ENCODE data around the gene RNF213. TPM values are rescaled to one million over a fixed set of nuclear protein-coding genes. Genes with fewer than 3 reads are reported as not detected.

The RNF213 gene
- total and polyA plus RNA-seq, 2 of the 8 experiments (the other 6 are each of a cell fraction or from before 2014, with no cell fraction given) = 33.8 to 62.8 TPM

GRCh38 chr17:80261159-80261894 lies 675 bp downstream of the RNF213 start (continued):
- 0 out of 4 replicates have a peak, but pooled peaks of 1 of the 2 experiments have one; percentile 4 for TF ChIP-seq RAD21 (IDR thresholded peaks at IDR 0.05 in 1 of 2, conservative IDR thresholded peaks at IDR 0.05 in 1 of 2; ENCODE audit: low read depth in 2 of 2, low read length in 2 of 2)
- TF ChIP-seq CREB1 (IDR thresholded peaks at IDR 0.05) = no peak
- peak; percentile 57 for TF ChIP-seq MAX (IDR thresholded peaks at IDR 0.05)
- peak; percentile 7; the same call in 1 of the 2 replicates for TF ChIP-seq TEAD4 (IDR thresholded peaks at IDR 0.05; ENCODE audit: low read depth, low read length)
- TF ChIP-seq CHD2 (IDR thresholded peaks at IDR 0.05; ENCODE audit: low read length) = peak; percentile 16; the same call in 1 of the 2 replicates
- TF ChIP-seq GABPA (IDR thresholded peaks at IDR 0.05; ENCODE audit: borderline replicate concordance, insufficient read depth, low read length) = peak; percentile 41; the same call in 1 of the 2 replicates
- no peak for TF ChIP-seq CBX8 (IDR thresholded peaks at IDR 0.05; ENCODE audit: borderline replicate concordance, low read depth, low read length)
- peak; percentile 60; the same call in 1 of the 2 replicates for TF ChIP-seq TAF1 (IDR thresholded peaks at IDR 0.05; ENCODE audit: low read depth, low read length)
- TF ChIP-seq SP1 (IDR thresholded peaks at IDR 0.05; ENCODE audit: low read depth, low read length) = peak; percentile 81
- peak in 1 of 2 experiments; percentile 54; a peak in 2 of 3 replicates for TF ChIP-seq POLR2A (IDR thresholded peaks at IDR 0.05; ENCODE audit: control extremely low read depth in 1 of 2, low read depth in 2 of 2, low read length in 2 of 2)
- TF ChIP-seq JUND (IDR thresholded peaks at IDR 0.05; ENCODE audit: low read length) = no peak
- no peak for TF ChIP-seq FOSL1 (IDR thresholded peaks at IDR 0.05; ENCODE audit: insufficient read depth, low read depth, low read length)
- TF ChIP-seq TCF12 (IDR thresholded peaks at IDR 0.05; ENCODE audit: low read depth, low read length) = 0 out of 2 replicates have a peak, but pooled peaks have one; percentile 53
- no peak for TF ChIP-seq SIX5 (IDR thresholded peaks at IDR 0.05; ENCODE audit: low read depth, low read length)
- TF ChIP-seq TBP (IDR thresholded peaks at IDR 0.05; ENCODE audit: low read depth, low read length) = peak; percentile 62; the same call in 1 of the 2 replicates

Measured in H1 (cell line).